Activated CD4-positive, alpha-beta T cell treated with anti-CD3 and anti-CD28 coated beads, Interleukin-2, amount 50 U/mL, for 16 hours (primary cell): Measurements from ENCODE around the gene PLA2G4A.

Experiments used
- DNase-seq: peaks from one replicate; pipeline ENCODE4 v3.0.0-alpha.2; 2020

PLA2G4A gene

GRCh38 chr1:186923486-186923885 is 94.7 kb downstream of the PLA2G4A start:
- DNase-seq, result no peak

GRCh38 chr1:186925881-186926669 is 97.3 kb downstream of the PLA2G4A start:
- DNase-seq, result no peak

- DNase-seq, result no peak
Observed at GRCh38 chr1:186927884-186928283, 99.1 kb downstream of the PLA2G4A start.

GRCh38 chr1:186930238-186930637 is 101.5 kb downstream of the PLA2G4A start:
- no peak for DNase-seq

- DNase-seq, result no peak
Observed at GRCh38 chr1:186937016-186937670, 108.4 kb downstream of the PLA2G4A start.

GRCh38 chr1:186943891-186944686 is 115.3 kb downstream of the PLA2G4A start:
- no peak for DNase-seq

GRCh38 chr1:186945146-186945545 is 116.4 kb downstream of the PLA2G4A start:
- no peak for DNase-seq

- no peak for DNase-seq
Observed at GRCh38 chr1:186948535-186948934, 119.8 kb downstream of the PLA2G4A start.

GRCh38 chr1:186949173-186949572 is 120.4 kb downstream of the PLA2G4A start:
- no peak for DNase-seq

- DNase-seq, result no peak
Observed at GRCh38 chr1:186950547-186950946, 121.8 kb downstream of the PLA2G4A start.

- DNase-seq, result no peak
Observed at GRCh38 chr1:186953876-186954275, 125.1 kb downstream of the PLA2G4A start.

GRCh38 chr1:186957314-186957713 is 128.6 kb downstream of the PLA2G4A start:
- DNase-seq, result no peak

- DNase-seq, result no peak
Observed at GRCh38 chr1:186958520-186958919, 129.8 kb downstream of the PLA2G4A start.

GRCh38 chr1:186960861-186961260 is 132.1 kb downstream of the PLA2G4A start:
- DNase-seq, result no peak

GRCh38 chr1:186965847-186966246 is 137.1 kb downstream of the PLA2G4A start:
- DNase-seq, result no peak

GRCh38 chr1:186966456-186966855 is 137.7 kb downstream of the PLA2G4A start:
- no peak for DNase-seq

GRCh38 chr1:186967656-186968394 is 139.1 kb downstream of the PLA2G4A start:
- DNase-seq, result no peak

- DNase-seq, result no peak
Observed at GRCh38 chr1:186974774-186975181, 146.0 kb downstream of the PLA2G4A start.

- DNase-seq, result no peak
Observed at GRCh38 chr1:186975220-186975619, 146.5 kb downstream of the PLA2G4A start.

GRCh38 chr1:186976700-186977099 is 148.0 kb downstream of the PLA2G4A start:
- no peak for DNase-seq

GRCh38 chr1:186977266-186977957 is 148.7 kb downstream of the PLA2G4A start:
- DNase-seq, result no peak
